ENCODE measurements around the gene PPP6R1.
A peak's percentile ranks its signal among the peaks of the same experiment; 100 is the strongest.

The PPP6R1 gene

GRCh38 chr19:55266404-55266803 is 7.6 kb upstream of the PPP6R1 start:
- Histone ChIP-seq H3K4me3 (ENCODE audit: low read depth in 1 of 2, low read length in 2 of 2) (no peak overlapping the region), H3K4me1 (ENCODE audit: control insufficient read depth in 1 of 2, insufficient read depth in 2 of 2, low read length in 2 of 2) (no peaks in the 10 kb centered on the region), H3K9me3 (ENCODE audit: control insufficient read depth in 1 of 2, low read length in 2 of 2) (no peaks in the 10 kb centered on the region), H3K27me3 (ENCODE audit: low read depth, low read length) (no peaks in the 10 kb centered on the region), H3K36me3 (ENCODE audit: control insufficient read depth in 1 of 2, insufficient read depth in 2 of 2, low read length in 2 of 2) (peaks cover 0 to 26% of the 10 kb centered on the region in 2 donors), H3K27ac (ENCODE audit: low read length) (no peak overlapping the region)

GRCh38 chr19:55265723-55266386 is 7.0 kb upstream of the PPP6R1 start:
- Histone ChIP-seq H3K9me3 (ENCODE audit: control insufficient read depth in 1 of 2, low read length in 2 of 2) (no peaks in the 10 kb centered on the region), H3K27me3 (ENCODE audit: low read depth, low read length) (no peaks in the 10 kb centered on the region), H3K36me3 (ENCODE audit: control insufficient read depth in 1 of 2, insufficient read depth in 2 of 2, low read length in 2 of 2) (peaks cover 0 to 21% of the 10 kb centered on the region in 2 donors), H3K27ac (ENCODE audit: low read length) (no peak overlapping the region), H3K4me1 (ENCODE audit: control insufficient read depth in 1 of 2, insufficient read depth in 2 of 2, low read length in 2 of 2) (no peaks in the 10 kb centered on the region), H3K4me3 (ENCODE audit: low read depth in 1 of 2, low read length in 2 of 2) (no peak overlapping the region)

- Histone ChIP-seq H3K27me3 (ENCODE audit: low read depth, low read length) (no peaks in the 10 kb centered on the region), H3K27ac (ENCODE audit: low read length) (no peak overlapping the region), H3K4me1 (ENCODE audit: control insufficient read depth in 1 of 2, insufficient read depth in 2 of 2, low read length in 2 of 2) (peaks cover 0 to under 1% of the 10 kb centered on the region in 2 donors), H3K36me3 (ENCODE audit: control insufficient read depth in 1 of 2, insufficient read depth in 2 of 2, low read length in 2 of 2) (peaks cover 0 to 18% of the 10 kb centered on the region in 2 donors), H3K9me3 (ENCODE audit: control insufficient read depth in 1 of 2, low read length in 2 of 2) (no peaks in the 10 kb centered on the region), H3K4me3 (ENCODE audit: low read depth in 1 of 2, low read length in 2 of 2) (no peak overlapping the region)
These were observed 6.4 kb upstream of the PPP6R1 start for GRCh38 chr19:55265173-55265572.

GRCh38 chr19:55264531-55264930 is 5.7 kb upstream of the PPP6R1 start:
- Histone ChIP-seq H3K4me3 (ENCODE audit: low read depth in 1 of 2, low read length in 2 of 2) (no peak overlapping the region), H3K27ac (ENCODE audit: low read length) (no peak overlapping the region), H3K27me3 (ENCODE audit: low read depth, low read length) (no peaks in the 10 kb centered on the region), H3K4me1 (ENCODE audit: control insufficient read depth in 1 of 2, insufficient read depth in 2 of 2, low read length in 2 of 2) (peaks cover 0 to 7% of the 10 kb centered on the region in 2 donors), H3K9me3 (ENCODE audit: control insufficient read depth in 1 of 2, low read length in 2 of 2) (no peaks in the 10 kb centered on the region), H3K36me3 (ENCODE audit: control insufficient read depth in 1 of 2, insufficient read depth in 2 of 2, low read length in 2 of 2) (peaks cover 0 to 11% of the 10 kb centered on the region in 2 donors)

GRCh38 chr19:55262359-55262758 is 3.5 kb upstream of the PPP6R1 start:
- no peak overlapping the region for H3K4me3 ChIP-seq (ENCODE audit: low read depth in 1 of 2, low read length in 2 of 2)
- no peaks in the 10 kb centered on the region for H3K9me3 ChIP-seq (ENCODE audit: control insufficient read depth in 1 of 2, low read length in 2 of 2)
- H3K4me1 ChIP-seq (ENCODE audit: control insufficient read depth in 1 of 2, insufficient read depth in 2 of 2, low read length in 2 of 2): peaks cover under 1 to 13% of the 10 kb centered on the region in 2 donors
- no peaks in the 10 kb centered on the region for H3K27me3 ChIP-seq (ENCODE audit: low read depth, low read length)
- H3K27ac ChIP-seq (ENCODE audit: low read length): no peak overlapping the region
- peaks cover 0 to 10% of the 10 kb centered on the region in 2 donors for H3K36me3 ChIP-seq (ENCODE audit: control insufficient read depth in 1 of 2, insufficient read depth in 2 of 2, low read length in 2 of 2)

- no peaks in the 10 kb centered on the region for H3K27me3 ChIP-seq (ENCODE audit: low read depth, low read length)
- peaks cover 7 to 20% of the 10 kb centered on the region in 2 donors for H3K4me1 ChIP-seq (ENCODE audit: control insufficient read depth in 1 of 2, insufficient read depth in 2 of 2, low read length in 2 of 2)
- no peak overlapping the region for H3K27ac ChIP-seq (ENCODE audit: low read length)
- no peaks in the 10 kb centered on the region for H3K9me3 ChIP-seq (ENCODE audit: control insufficient read depth in 1 of 2, low read length in 2 of 2)
- H3K4me3 ChIP-seq (ENCODE audit: low read depth in 1 of 2, low read length in 2 of 2): no peak overlapping the region
- peaks cover 0 to 10% of the 10 kb centered on the region in 2 donors for H3K36me3 ChIP-seq (ENCODE audit: control insufficient read depth in 1 of 2, insufficient read depth in 2 of 2, low read length in 2 of 2)
These were observed 2.9 kb upstream of the PPP6R1 start for GRCh38 chr19:55261671-55262126.

- peaks cover 16 to 40% of the 10 kb centered on the region in 2 donors for H3K4me1 ChIP-seq (ENCODE audit: control insufficient read depth in 1 of 2, insufficient read depth in 2 of 2, low read length in 2 of 2)
- peak overlapping the region; percentile 88 for H3K27ac ChIP-seq (ENCODE audit: low read length)
- no peaks in the 10 kb centered on the region for H3K27me3 ChIP-seq (ENCODE audit: low read depth, low read length)
- H3K9me3 ChIP-seq (ENCODE audit: control insufficient read depth in 1 of 2, low read length in 2 of 2): no peaks in the 10 kb centered on the region
- peak overlapping the region; percentile 52 to 87 for H3K4me3 ChIP-seq (ENCODE audit: low read depth in 1 of 2, low read length in 2 of 2)
- peaks cover 0 to 10% of the 10 kb centered on the region in 2 donors for H3K36me3 ChIP-seq (ENCODE audit: control insufficient read depth in 1 of 2, insufficient read depth in 2 of 2, low read length in 2 of 2)
These were observed 858 bp upstream of the PPP6R1 start for GRCh38 chr19:55259540-55260210.

GRCh38 chr19:55258476-55258827 is 365 bp downstream of the PPP6R1 start:
- H3K4me3 ChIP-seq (ENCODE audit: low read depth in 1 of 2, low read length in 2 of 2): peak overlapping the region; percentile 81 to 87
- peaks cover 0 to 10% of the 10 kb centered on the region in 2 donors for H3K36me3 ChIP-seq (ENCODE audit: control insufficient read depth in 1 of 2, insufficient read depth in 2 of 2, low read length in 2 of 2)
- no peak overlapping the region for H3K27ac ChIP-seq (ENCODE audit: low read length)
- H3K27me3 ChIP-seq (ENCODE audit: low read depth, low read length): no peaks in the 10 kb centered on the region
- peaks cover 16 to 45% of the 10 kb centered on the region in 2 donors for H3K4me1 ChIP-seq (ENCODE audit: control insufficient read depth in 1 of 2, insufficient read depth in 2 of 2, low read length in 2 of 2)
- no peaks in the 10 kb centered on the region for H3K9me3 ChIP-seq (ENCODE audit: control insufficient read depth in 1 of 2, low read length in 2 of 2)

- H3K36me3 ChIP-seq (ENCODE audit: control insufficient read depth in 1 of 2, insufficient read depth in 2 of 2, low read length in 2 of 2): peaks cover 0 to 10% of the 10 kb centered on the region in 2 donors
- H3K9me3 ChIP-seq (ENCODE audit: control insufficient read depth in 1 of 2, low read length in 2 of 2): no peaks in the 10 kb centered on the region
- peak overlapping the region; percentile 63 for H3K27ac ChIP-seq (ENCODE audit: low read length)
- H3K27me3 ChIP-seq (ENCODE audit: low read depth, low read length): no peaks in the 10 kb centered on the region
- H3K4me1 ChIP-seq (ENCODE audit: control insufficient read depth in 1 of 2, insufficient read depth in 2 of 2, low read length in 2 of 2): peaks cover 16 to 47% of the 10 kb centered on the region in 2 donors
- peak overlapping the region; percentile 81 to 87 for H3K4me3 ChIP-seq (ENCODE audit: low read depth in 1 of 2, low read length in 2 of 2)
These were observed 1.1 kb downstream of the PPP6R1 start for GRCh38 chr19:55257461-55258420.

GRCh38 chr19:55256562-55257460 is 2.0 kb downstream of the PPP6R1 start:
- Histone ChIP-seq H3K36me3 (ENCODE audit: control insufficient read depth in 1 of 2, insufficient read depth in 2 of 2, low read length in 2 of 2) (peaks cover 0 to under 1% of the 10 kb centered on the region in 2 donors), H3K27me3 (ENCODE audit: low read depth, low read length) (no peaks in the 10 kb centered on the region), H3K4me3 (ENCODE audit: low read depth in 1 of 2, low read length in 2 of 2) (peak overlapping the region; percentile 81 to 87), H3K27ac (ENCODE audit: low read length) (no peak overlapping the region), H3K9me3 (ENCODE audit: control insufficient read depth in 1 of 2, low read length in 2 of 2) (no peaks in the 10 kb centered on the region), H3K4me1 (ENCODE audit: control insufficient read depth in 1 of 2, insufficient read depth in 2 of 2, low read length in 2 of 2) (peaks cover 16 to 48% of the 10 kb centered on the region in 2 donors)
